B cell (primary cell): Measurements from ENCODE around the gene ZC3H10.

ENCODE experiments used
- CTCF ChIP-seq: fragments of 200-600 bp; IDR thresholded peaks from one replicate; pipeline ENCODE4 v1.8.0; 2022; ENCODE audit warnings: antibody characterized with exemption, mild to moderate bottlenecking
- EZH2 ChIP-seq: IDR thresholded peaks from 2 replicates; pipeline ENCODE4 v1.6.1; 2012; ENCODE audit warnings: borderline replicate concordance, low read depth, mild to moderate bottlenecking, moderate library complexity, low read length; ENCODE audit not compliant: insufficient read depth, poor library complexity, severe bottlenecking

- TF ChIP-seq CTCF, result no peak
- TF ChIP-seq EZH2, result no peak
Measured at GRCh38 chr12:56152132-56152755, 34.2 kb downstream of the ZC3H10 start, which contains the start of gene MYL6B.
